Tibial nerve (tissue), 4 donors: ENCODE data around the gene WNT9B. TPM values are rescaled to one million over a fixed set of nuclear protein-coding genes. Genes with fewer than 3 reads are reported as not detected.

Experiments used
- DNase-seq, 2 donors: peaks; one replicate each; pipeline ENCODE4 v3.0.0-alpha.2; 2019; ENCODE audit warnings: low spot score in 2 of 2
- H3K27ac ChIP-seq, 4 donors: fragments of 200-600 bp; sonication (generic) in 3 of 4; one replicate each; pipeline ENCODE4 v1.5.1; 2017 to 2019; ENCODE audit warnings: mild to moderate bottlenecking in 1 of 4
- H3K27me3 ChIP-seq, 2 donors: fragments of 200-600 bp; sonication (generic) in 1 of 2; one replicate each; pipeline versions ENCODE4 v1.5.1 to v1.6.0; 2017 to 2019
- H3K36me3 ChIP-seq, 3 donors: fragments of 200-600 bp; sonication (generic); one replicate each; pipeline ENCODE4 v1.5.1; 2018 to 2019
- H3K4me1 ChIP-seq, 4 donors: fragments of 200-600 bp; sonication (generic) in 3 of 4; one replicate each; pipeline ENCODE4 v1.5.1; 2017 to 2019
- H3K4me3 ChIP-seq, 4 donors: fragments of 200-600 bp; sonication (generic) in 3 of 4; one replicate each; pipeline ENCODE4 v1.5.1; 2017 to 2019; ENCODE audit warnings: mild to moderate bottlenecking in 1 of 4, moderate library complexity in 1 of 4
- H3K9me3 ChIP-seq, 4 donors: fragments of 200-600 bp; sonication (generic) in 3 of 4; one replicate each; pipeline ENCODE4 v1.5.1; 2017 to 2019
- EP300 ChIP-seq, 2 donors: sonication (generic); formaldehyde crosslinking; IDR thresholded peaks; one replicate each; pipeline ENCODE4 v1.6.1; 2017; ENCODE audit warnings: antibody characterized with exemption in 2 of 2, mild to moderate bottlenecking in 1 of 2
- POLR2A ChIP-seq, 2 donors: fragments of 450-650 bp; IDR thresholded peaks; one replicate each; pipeline ENCODE4 v1.6.1; 2017; ENCODE audit warnings: antibody characterized with exemption in 2 of 2, mild to moderate bottlenecking in 2 of 2, moderate library complexity in 2 of 2
- WGBS, 2 donors: methylation state at CpG; one replicate each; pipeline ENCODE4 v1.1.5; 2018; 5-methylcytosine and 5-hydroxymethylcytosine counted together
- total RNA-seq, 4 donors: library from RNA; depleted of rRNA; stranded (reverse); fragments of >200 nt; gene quantifications; one replicate each; pipeline ENCODE4 v1.1.0, GENCODE V29; 2016
- TF ChIP-seq, protein P1 (sequence below), 5 experiments: fragments of 200-600 bp in 3 of 5; fragments of 450-650 bp in 2 of 5; sonication (generic) in 3 of 5; IDR thresholded peaks; one replicate each; pipeline ENCODE4 v1.5.1; 2016 to 2019; ENCODE audit warnings: antibody characterized with exemption in 5 of 5, mild to moderate bottlenecking in 3 of 5, moderate library complexity in 2 of 5

WNT9B gene
- total RNA-seq, 4 donors from 2014 or later, result 0.78 to 0.90 TPM; not detected in 2

DNA sequence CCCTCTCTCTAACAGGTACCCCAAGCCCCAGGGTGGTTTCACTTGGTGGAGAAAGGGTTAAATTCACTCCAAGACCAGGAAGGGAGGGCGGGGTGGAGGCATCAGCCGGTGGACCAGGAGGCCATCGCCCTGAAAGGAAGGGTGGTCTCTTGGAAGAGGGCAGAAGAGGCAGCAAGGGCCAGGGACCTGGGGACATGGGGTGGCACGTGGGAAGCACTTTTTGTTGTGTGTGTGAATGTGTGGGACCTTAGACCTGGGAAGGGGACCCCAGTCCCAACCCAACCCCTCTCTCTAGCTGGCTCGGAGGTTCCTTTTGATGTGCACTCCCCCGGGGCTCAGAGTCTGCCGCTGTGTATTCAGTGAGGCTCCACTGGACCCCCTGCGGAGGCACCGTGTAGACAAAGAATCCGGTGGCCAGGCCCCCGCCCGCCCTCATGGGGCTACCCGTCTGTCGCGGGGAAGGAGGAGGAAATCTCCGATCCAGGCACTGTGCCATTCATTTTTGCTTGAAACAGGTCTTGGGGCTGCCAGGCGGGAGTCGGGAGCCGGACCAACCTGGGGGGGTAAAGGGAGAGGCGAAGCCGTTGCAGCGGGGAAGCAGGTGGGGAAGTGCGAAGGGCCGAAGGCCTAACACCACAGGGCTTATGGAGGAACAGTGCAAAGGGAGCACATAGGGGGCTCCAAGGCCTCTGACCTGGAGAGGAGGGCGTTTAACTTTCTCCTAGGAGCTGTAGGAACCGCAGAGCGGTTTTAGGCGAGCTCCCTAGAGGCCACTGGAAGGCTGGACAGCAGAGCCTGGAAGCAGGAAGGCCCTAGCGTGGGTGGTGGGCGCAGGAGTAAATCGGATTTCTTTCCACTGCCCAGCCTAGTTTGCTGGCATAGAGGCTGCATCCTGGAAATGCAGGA lies 29.6 kb upstream of the WNT9B start:
- no peak overlapping the region for H3K4me3 ChIP-seq
- peaks cover 0 to 80% of the 10 kb centered on the region in 2 donors for H3K27me3 ChIP-seq
- H3K36me3 ChIP-seq, result no peaks in the 10 kb centered on the region
- H3K9me3 ChIP-seq, result no peaks in the 10 kb centered on the region
- no peak for DNase-seq
- WGBS, 2 donors, result 19 to 27% methylated on average over 26 to 31 of the region's 31 CpGs
- TF ChIP-seq POLR2A (IDR thresholded peaks at IDR 0.05), result no peak
- no peak for TF ChIP-seq EP300 (IDR thresholded peaks at IDR 0.05)
- TF ChIP-seq, protein P1, sequence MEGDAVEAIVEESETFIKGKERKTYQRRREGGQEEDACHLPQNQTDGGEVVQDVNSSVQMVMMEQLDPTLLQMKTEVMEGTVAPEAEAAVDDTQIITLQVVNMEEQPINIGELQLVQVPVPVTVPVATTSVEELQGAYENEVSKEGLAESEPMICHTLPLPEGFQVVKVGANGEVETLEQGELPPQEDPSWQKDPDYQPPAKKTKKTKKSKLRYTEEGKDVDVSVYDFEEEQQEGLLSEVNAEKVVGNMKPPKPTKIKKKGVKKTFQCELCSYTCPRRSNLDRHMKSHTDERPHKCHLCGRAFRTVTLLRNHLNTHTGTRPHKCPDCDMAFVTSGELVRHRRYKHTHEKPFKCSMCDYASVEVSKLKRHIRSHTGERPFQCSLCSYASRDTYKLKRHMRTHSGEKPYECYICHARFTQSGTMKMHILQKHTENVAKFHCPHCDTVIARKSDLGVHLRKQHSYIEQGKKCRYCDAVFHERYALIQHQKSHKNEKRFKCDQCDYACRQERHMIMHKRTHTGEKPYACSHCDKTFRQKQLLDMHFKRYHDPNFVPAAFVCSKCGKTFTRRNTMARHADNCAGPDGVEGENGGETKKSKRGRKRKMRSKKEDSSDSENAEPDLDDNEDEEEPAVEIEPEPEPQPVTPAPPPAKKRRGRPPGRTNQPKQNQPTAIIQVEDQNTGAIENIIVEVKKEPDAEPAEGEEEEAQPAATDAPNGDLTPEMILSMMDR (IDR thresholded peaks at IDR 0.05), result no peak
- peaks cover 0 to 32% (median 20%) of the 10 kb centered on the region in 4 donors for H3K4me1 ChIP-seq
- no peak overlapping the region for H3K27ac ChIP-seq

DNA sequence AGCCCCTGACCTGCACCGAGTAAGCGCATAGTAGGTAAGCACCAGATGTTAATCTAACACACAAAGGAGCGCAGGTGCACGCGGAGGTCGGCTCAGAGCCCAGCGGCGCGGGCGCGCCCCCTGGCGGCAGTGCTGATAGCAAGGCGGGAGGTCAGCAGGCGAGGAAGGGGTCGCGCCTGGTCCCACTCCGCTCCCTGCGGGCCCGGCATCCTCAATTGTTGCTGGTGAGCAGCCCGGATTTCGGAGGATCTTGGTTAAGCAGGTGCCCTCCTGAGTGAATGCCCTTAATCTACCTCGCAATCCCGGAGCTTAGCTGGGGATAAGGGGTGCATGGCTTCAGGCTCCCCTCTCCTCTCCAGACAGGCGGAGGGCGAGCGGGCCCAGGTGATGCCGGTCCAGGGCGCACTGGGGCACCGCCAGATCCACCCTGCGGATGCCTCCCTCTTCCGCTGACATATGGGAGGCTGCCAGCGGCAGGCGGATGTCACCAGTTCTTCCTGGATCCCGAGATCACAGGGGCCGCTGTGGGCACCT lies 28.9 kb upstream of the WNT9B start:
- DNase-seq, result no peak

DNA sequence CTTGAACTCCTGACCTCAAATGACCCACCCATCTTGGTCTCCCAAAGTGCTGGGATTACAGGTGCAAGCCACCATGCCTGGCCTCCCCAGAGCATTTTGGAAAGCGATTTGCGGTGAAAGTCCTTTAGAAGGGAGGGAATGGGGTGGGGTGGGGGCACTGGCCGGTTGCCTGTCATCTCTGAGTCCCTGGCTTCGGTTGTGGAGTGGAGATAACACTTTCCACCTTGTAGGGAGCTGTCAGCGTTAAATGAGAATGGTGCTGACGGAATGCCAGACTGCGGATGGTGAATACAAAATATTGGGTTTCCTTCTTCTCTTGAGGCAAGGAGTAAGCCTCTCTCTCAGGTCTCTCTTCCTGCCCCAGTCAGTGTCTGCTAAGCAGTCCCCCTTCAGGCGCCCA lies 27.7 kb upstream of the WNT9B start:
- DNase-seq, result no peak
- TF ChIP-seq EP300 (IDR thresholded peaks at IDR 0.05) (no peak), POLR2A (IDR thresholded peaks at IDR 0.05) (no peak)
- TF ChIP-seq, protein P1 (IDR thresholded peaks at IDR 0.05), result no peak
- Histone ChIP-seq H3K4me3 (no peak overlapping the region), H3K4me1 (peaks cover 0 to 19% (median 13%) of the 10 kb centered on the region in 4 donors), H3K27me3 (peaks cover 0 to 70% of the 10 kb centered on the region in 2 donors), H3K9me3 (no peaks in the 10 kb centered on the region), H3K36me3 (no peaks in the 10 kb centered on the region), H3K27ac (no peak overlapping the region)
- 81 to 86% methylated on average over 8 of the region's 8 CpGs for WGBS, 2 donors

More for the DNA sequence above, 28.9 kb upstream of the WNT9B start:
- H3K36me3 ChIP-seq, result no peaks in the 10 kb centered on the region
- TF ChIP-seq POLR2A (IDR thresholded peaks at IDR 0.05), result no peak
- TF ChIP-seq, protein P1 (IDR thresholded peaks at IDR 0.05), result peak in 1 of 5 experiments; percentile 22
- no peak for TF ChIP-seq EP300 (IDR thresholded peaks at IDR 0.05)
- WGBS, 2 donors, result 20 to 23% methylated on average over 27 to 28 of the region's 35 CpGs
- H3K27me3 ChIP-seq, result peaks cover 0 to 72% of the 10 kb centered on the region in 2 donors
- H3K9me3 ChIP-seq, result no peaks in the 10 kb centered on the region
- H3K4me1 ChIP-seq, result peaks cover 0 to 31% (median 20%) of the 10 kb centered on the region in 4 donors
- no peak overlapping the region for H3K27ac ChIP-seq
- no peak overlapping the region for H3K4me3 ChIP-seq

DNA sequence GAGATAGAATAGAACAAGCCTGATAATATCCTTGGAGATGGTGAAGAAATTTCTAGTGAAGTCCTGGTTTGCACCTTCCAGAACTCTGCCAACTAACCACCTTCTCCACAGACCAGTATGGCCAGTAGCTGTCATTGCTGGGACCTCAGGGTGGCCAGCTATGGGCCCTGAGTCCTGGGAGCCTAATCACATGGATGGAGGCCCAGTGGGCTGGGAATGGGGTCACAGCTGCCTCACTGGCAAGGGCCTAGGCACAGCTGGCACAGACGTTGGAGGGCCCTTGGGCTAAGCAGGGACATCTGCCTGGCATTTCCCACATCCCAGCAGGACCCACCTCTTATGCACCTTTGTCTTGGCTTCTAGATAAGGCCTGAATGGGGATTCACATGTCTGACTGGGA lies 25.3 kb upstream of the WNT9B start:
- Histone ChIP-seq H3K4me1 (peaks cover 0 to 2% (median 0%) of the 10 kb centered on the region in 4 donors), H3K9me3 (no peaks in the 10 kb centered on the region), H3K36me3 (no peaks in the 10 kb centered on the region), H3K4me3 (no peak overlapping the region), H3K27me3 (peaks cover 0 to 49% of the 10 kb centered on the region in 2 donors), H3K27ac (no peak overlapping the region)
- WGBS, 2 donors, result 65% methylated on average over 1 of the region's 1 CpG; no CpG with 5 or more reads in 1 of the 2 donors
- no peak for DNase-seq
- TF ChIP-seq POLR2A (IDR thresholded peaks at IDR 0.05), result no peak
- no peak for TF ChIP-seq EP300 (IDR thresholded peaks at IDR 0.05)
- TF ChIP-seq, protein P1 (IDR thresholded peaks at IDR 0.05), result no peak

DNA sequence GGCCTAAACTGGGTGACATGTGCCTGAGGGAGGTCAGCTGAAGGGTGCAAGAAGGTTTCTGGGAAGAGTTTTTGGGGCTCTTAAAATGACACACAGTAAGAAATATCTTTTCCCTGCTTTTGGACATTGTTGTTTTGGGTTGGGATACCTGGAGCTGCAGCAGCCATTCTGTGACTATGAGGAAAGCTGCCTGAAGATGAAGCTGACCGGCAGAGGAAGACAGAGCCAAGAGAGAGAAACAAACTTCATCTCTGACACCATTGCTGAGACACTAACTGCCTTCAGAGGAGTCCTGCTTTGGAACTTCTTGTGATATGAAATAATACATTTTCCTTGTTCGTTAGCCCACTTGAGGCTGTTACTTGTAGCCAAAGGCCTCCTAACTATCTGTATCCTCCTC lies 24.1 kb upstream of the WNT9B start:
- H3K4me1 ChIP-seq, result no peaks in the 10 kb centered on the region
- peaks cover 0 to 43% of the 10 kb centered on the region in 2 donors for H3K27me3 ChIP-seq
- WGBS, 2 donors, result 86 to 89% methylated on average over 2 of the region's 2 CpGs
- no peak for TF ChIP-seq EP300 (IDR thresholded peaks at IDR 0.05)
- TF ChIP-seq POLR2A (IDR thresholded peaks at IDR 0.05), result no peak
- TF ChIP-seq, protein P1 (IDR thresholded peaks at IDR 0.05), result no peak
- no peak for DNase-seq
- no peak overlapping the region for H3K27ac ChIP-seq
- H3K36me3 ChIP-seq, result no peaks in the 10 kb centered on the region
- H3K9me3 ChIP-seq, result no peaks in the 10 kb centered on the region
- H3K4me3 ChIP-seq, result no peak overlapping the region
